Activated CD8-positive, alpha-beta T cell treated with anti-CD3 and anti-CD28 coated beads for 36 hours (primary cell): ENCODE measurements around the gene KRT8. TPM values are rescaled to one million over a fixed set of nuclear protein-coding genes. Genes with fewer than 3 reads are reported as not detected.

Experiments
- ATAC-seq: fragments of 200-7000 bp; cut with Tn5 transposase; one replicate; pipeline ENCODE4 v1.10.0; 2021; ENCODE audit warnings: mild to moderate bottlenecking, moderate library complexity
- CTCF ChIA-PET: fragments of 350-600 bp; sonication (Branson Sonifier 250); formaldehyde crosslinking; loops from one replicate; lab custom pipeline; 2021; ENCODE audit warnings: antibody characterized with exemption; lab: Charles Lee
- POLR2A ChIA-PET: fragments of 350-600 bp; sonication (Branson Sonifier 250); formaldehyde crosslinking; loops from one replicate; lab custom pipeline; 2021; ENCODE audit warnings: antibody characterized with exemption; lab: Charles Lee
- DNase-seq: peaks from one replicate; pipeline ENCODE4 v3.0.0-alpha.2; 2020
- H3K27ac Mint-ChIP-seq: one replicate; pipeline ENCODE4 v1.8.0; 2021; ENCODE audit warnings: mild to moderate bottlenecking, mixed read lengths
- H3K27me3 Mint-ChIP-seq: one replicate; pipeline ENCODE4 v1.8.0; 2021; ENCODE audit warnings: mixed read lengths
- H3K36me3 Mint-ChIP-seq: one replicate; pipeline ENCODE4 v1.8.0; 2021; ENCODE audit warnings: low read depth, mixed read lengths
- H3K4me1 Mint-ChIP-seq: one replicate; pipeline ENCODE4 v1.8.0; 2021; ENCODE audit warnings: low read depth, mixed read lengths
- H3K4me3 Mint-ChIP-seq: one replicate; pipeline ENCODE4 v1.8.0; 2021; ENCODE audit warnings: mild to moderate bottlenecking, moderate library complexity, mixed read lengths
- H3K9me3 Mint-ChIP-seq: one replicate; pipeline ENCODE4 v1.8.0; 2021; ENCODE audit warnings: mixed read lengths
- intact Hi-C: fragments of 100-400 bp; cut with micrococcal nuclease; formaldehyde crosslinking; loops from one replicate; pipeline ENCODE4 v1.10.0; 2022
- total RNA-seq, 2 experiments: library from RNA; stranded (reverse); gene quantifications; one replicate each; pipeline ENCODE4 v1.2.3, GENCODE V29; 2021
- TF ChIP-seq, protein P1 (sequence below): fragments of 200-600 bp; IDR thresholded peaks from one replicate; pipeline ENCODE4 v1.8.0; 2022; ENCODE audit warnings: antibody characterized with exemption, mild to moderate bottlenecking

Gene KRT8
- total RNA-seq, 2 experiments from 2014 or later: 0.29 to 0.40 TPM

DNA sequence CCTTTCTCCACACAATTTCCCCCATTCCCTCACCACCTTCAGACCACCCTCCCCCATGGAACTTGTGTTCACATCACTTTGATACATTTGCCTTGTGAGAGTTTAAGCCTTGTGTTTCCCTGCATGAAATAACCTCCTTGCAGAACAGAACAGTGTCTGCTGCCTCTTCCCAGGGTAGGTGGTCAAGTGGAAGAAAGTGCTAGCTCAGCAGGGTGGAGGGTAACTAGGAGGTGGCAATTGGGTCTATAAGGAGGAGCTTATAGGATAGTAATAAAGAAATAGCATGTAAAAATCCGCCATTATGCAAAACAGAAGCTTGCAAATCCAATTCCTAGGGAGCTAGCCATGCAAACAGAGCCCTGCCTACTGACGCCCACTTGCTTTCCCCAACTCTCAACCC lies 13.9 kb upstream of the KRT8 start:
- Mint-ChIP-seq H3K27me3 (peaks cover 2% of the 10 kb centered on the region), H3K36me3 (no peaks in the 10 kb centered on the region), H3K4me1 (no peaks in the 10 kb centered on the region), H3K9me3 (no peaks in the 10 kb centered on the region), H3K27ac (no peak overlapping the region), H3K4me3 (no peak overlapping the region)
- TF ChIP-seq, protein P1, sequence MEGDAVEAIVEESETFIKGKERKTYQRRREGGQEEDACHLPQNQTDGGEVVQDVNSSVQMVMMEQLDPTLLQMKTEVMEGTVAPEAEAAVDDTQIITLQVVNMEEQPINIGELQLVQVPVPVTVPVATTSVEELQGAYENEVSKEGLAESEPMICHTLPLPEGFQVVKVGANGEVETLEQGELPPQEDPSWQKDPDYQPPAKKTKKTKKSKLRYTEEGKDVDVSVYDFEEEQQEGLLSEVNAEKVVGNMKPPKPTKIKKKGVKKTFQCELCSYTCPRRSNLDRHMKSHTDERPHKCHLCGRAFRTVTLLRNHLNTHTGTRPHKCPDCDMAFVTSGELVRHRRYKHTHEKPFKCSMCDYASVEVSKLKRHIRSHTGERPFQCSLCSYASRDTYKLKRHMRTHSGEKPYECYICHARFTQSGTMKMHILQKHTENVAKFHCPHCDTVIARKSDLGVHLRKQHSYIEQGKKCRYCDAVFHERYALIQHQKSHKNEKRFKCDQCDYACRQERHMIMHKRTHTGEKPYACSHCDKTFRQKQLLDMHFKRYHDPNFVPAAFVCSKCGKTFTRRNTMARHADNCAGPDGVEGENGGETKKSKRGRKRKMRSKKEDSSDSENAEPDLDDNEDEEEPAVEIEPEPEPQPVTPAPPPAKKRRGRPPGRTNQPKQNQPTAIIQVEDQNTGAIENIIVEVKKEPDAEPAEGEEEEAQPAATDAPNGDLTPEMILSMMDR: no peak
- DNase-seq (no peak), ATAC-seq (no peak)
- intact Hi-C loops: no loop called here
- ChIA-PET POLR2A (no interaction called here), CTCF (interaction anchor here (1.0 to 9.1 kb wide), 3 partner anchors 34 to 62 kb away, joined by 4 to 52 read pairs (median 9); no protein-coding TSS in a partner anchor)

DNA sequence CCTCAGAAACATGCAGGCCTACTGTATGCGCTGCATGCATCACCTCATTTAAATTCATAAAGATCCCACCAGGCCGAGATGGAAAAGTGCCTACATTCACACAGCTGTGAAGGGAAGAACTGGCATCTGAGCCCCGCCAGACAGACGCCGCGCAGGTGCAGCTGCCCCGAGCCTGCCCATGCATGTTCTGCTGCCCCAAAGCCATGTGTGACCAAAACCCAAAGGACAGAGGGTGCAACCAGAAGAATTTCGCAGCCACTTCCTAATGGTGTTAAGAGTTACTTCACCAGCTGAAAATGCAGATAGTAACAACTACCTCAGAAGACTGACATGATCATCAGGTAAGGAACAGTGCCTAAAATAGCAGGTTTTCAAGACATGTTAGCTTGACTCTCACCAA lies 13.5 kb upstream of the KRT8 start:
- ChIA-PET CTCF (interaction anchor here (1.9 to 9.1 kb wide), 2 partner anchors 33 to 62 kb away, joined by 9 to 52 read pairs; no protein-coding TSS in a partner anchor), POLR2A (no interaction called here)
- ATAC-seq (no peak), DNase-seq (no peak)
- Mint-ChIP-seq H3K36me3 (no peaks in the 10 kb centered on the region), H3K9me3 (no peaks in the 10 kb centered on the region), H3K4me3 (no peak overlapping the region), H3K27ac (no peak overlapping the region), H3K27me3 (peaks cover 2% of the 10 kb centered on the region), H3K4me1 (no peaks in the 10 kb centered on the region)
- intact Hi-C loops: no loop called here
- TF ChIP-seq, protein P1: no peak

DNA sequence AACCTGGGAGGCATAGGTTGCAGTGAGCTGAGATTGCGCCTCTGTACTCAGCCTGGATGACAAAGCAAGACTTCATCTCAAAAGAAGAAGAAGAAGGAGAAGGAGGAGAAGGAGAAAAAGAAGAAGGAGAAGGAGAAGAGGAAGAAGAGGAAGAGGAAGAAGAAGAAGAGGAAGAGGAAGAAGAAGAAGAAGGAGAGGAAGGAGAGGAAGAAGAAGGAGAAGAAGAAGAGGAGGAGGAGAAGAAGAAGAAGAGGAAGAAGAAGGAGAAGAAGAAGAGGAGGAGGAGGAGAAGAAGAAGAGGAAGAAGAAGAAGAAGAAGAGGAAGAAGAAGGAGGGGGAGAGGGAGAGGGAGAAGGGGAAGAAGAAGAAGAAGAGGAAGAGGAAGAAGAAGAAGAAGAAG lies 12.9 kb upstream of the KRT8 start:
- POLR2A ChIA-PET: no interaction called here
- no peaks in the 10 kb centered on the region for H3K4me1 Mint-ChIP-seq
- H3K27ac Mint-ChIP-seq: no peak overlapping the region
- CTCF ChIA-PET: interaction anchor here (0.7 to 1.9 kb wide), 2 partner anchors 47 to 63 kb away, joined by 3 to 9 read pairs; no protein-coding TSS in a partner anchor
- no peak for DNase-seq
- H3K9me3 Mint-ChIP-seq: no peaks in the 10 kb centered on the region
- no peak overlapping the region for H3K4me3 Mint-ChIP-seq
- no peaks in the 10 kb centered on the region for H3K36me3 Mint-ChIP-seq
- TF ChIP-seq, protein P1: no peak
- intact Hi-C loops: no loop called here
- H3K27me3 Mint-ChIP-seq: peaks cover 2% of the 10 kb centered on the region
- ATAC-seq: no peak

DNA sequence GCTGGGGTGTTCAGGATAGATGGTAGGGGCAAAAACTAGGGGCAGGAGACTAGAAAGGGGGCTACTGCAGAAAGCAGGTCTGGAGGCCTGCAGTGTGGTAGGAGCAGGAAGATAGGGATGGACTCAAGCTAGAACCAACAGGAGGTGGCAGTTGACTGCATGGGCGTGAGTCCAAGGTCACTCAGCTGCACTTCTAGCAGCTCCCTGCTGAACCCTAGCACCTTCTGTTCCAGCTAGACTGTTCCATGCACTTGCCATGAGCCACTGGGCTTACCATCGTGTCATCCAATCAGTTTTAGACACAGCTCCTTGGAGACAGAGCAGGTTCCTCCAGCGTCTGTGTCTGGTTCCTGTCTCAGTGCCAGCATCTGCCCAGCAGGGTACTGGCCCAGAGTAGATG lies 11.3 kb upstream of the KRT8 start:
- H3K36me3 Mint-ChIP-seq: no peaks in the 10 kb centered on the region
- no peak for DNase-seq
- POLR2A ChIA-PET: no interaction called here
- no peaks in the 10 kb centered on the region for H3K4me1 Mint-ChIP-seq
- CTCF ChIA-PET: interaction anchor here (0.6 to 1.6 kb wide), 3 partner anchors 9 to 1123 kb away, joined by 3 to 9 read pairs (median 4); no protein-coding TSS in a partner anchor
- intact Hi-C loops: no loop called here
- H3K27me3 Mint-ChIP-seq: peaks cover 2% of the 10 kb centered on the region
- ATAC-seq: no peak
- no peak overlapping the region for H3K4me3 Mint-ChIP-seq
- TF ChIP-seq, protein P1: no peak
- H3K27ac Mint-ChIP-seq: no peak overlapping the region
- H3K9me3 Mint-ChIP-seq: no peaks in the 10 kb centered on the region

DNA sequence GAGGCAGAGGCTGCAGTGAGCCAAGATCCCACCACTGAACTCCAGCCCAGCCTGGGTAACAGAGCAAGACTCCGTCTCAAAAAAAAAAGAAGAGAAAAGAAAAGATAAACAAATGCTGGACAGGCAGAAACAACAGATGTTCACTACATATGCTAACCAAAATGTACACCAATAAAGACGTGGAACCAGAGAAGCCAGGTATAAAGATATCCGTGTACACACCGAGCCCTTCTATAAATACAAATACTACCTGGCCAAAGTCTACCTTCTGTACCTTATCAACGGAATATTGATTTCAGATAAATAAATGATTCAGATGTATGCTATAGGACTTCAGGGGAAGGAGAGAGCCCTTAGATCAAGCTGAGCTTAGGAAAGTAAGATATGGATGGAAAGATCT lies 10.8 kb upstream of the KRT8 start:
- ChIA-PET CTCF (interaction anchor here (0.6 to 1.6 kb wide), 3 partner anchors 10 to 1123 kb away, joined by 3 to 9 read pairs (median 4); no protein-coding TSS in a partner anchor), POLR2A (no interaction called here)
- no peaks in the 10 kb centered on the region for H3K9me3 Mint-ChIP-seq
- TF ChIP-seq, protein P1: no peak
- no peak for ATAC-seq
- no peaks in the 10 kb centered on the region for H3K4me1 Mint-ChIP-seq
- H3K4me3 Mint-ChIP-seq: no peak overlapping the region
- no peaks in the 10 kb centered on the region for H3K36me3 Mint-ChIP-seq
- no peak overlapping the region for H3K27ac Mint-ChIP-seq
- intact Hi-C loops: no loop called here
- no peak for DNase-seq
- peaks cover 2% of the 10 kb centered on the region for H3K27me3 Mint-ChIP-seq
